NK-92 treated with Interleukin-12 subunit alpha and Interleukin-12 subunit beta, amount 100 ng/mL, for 24 hours (cell line): ENCODE measurements around the gene SLCO3A1.
A peak's percentile ranks its signal among the peaks of the same experiment; 100 is the strongest.
"Not testable (repeated sequence)": the region's sequence is repeated elsewhere in the genome, so short reads cannot be mapped to it uniquely, and the experiment has no call there.

ENCODE experiments used
- DNase-seq: peaks from one replicate; lab custom pipeline; 2025; lab: John Stamatoyannopoulos, UW

The SLCO3A1 gene

DNA sequence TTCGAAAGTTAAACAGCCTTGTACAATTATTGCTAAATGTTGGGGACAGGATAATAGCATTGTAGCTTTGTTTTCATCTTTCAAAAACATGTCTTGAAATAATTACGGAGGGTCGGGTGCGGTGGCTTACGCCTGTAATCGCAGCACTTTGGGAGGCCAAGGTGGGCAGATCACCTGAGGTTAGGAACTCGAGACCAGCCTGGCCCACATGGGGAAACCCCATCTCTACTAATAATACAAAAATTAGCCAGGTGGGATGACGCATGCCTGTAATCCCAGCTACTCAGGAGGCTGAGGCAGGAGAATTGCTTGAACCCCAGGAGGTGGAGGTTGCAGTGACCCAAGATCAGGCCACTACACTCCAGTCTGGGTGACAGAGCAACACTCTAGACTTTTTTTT lies 216.7 kb downstream of the SLCO3A1 start:
- not testable (repeated sequence) for DNase-seq

DNA sequence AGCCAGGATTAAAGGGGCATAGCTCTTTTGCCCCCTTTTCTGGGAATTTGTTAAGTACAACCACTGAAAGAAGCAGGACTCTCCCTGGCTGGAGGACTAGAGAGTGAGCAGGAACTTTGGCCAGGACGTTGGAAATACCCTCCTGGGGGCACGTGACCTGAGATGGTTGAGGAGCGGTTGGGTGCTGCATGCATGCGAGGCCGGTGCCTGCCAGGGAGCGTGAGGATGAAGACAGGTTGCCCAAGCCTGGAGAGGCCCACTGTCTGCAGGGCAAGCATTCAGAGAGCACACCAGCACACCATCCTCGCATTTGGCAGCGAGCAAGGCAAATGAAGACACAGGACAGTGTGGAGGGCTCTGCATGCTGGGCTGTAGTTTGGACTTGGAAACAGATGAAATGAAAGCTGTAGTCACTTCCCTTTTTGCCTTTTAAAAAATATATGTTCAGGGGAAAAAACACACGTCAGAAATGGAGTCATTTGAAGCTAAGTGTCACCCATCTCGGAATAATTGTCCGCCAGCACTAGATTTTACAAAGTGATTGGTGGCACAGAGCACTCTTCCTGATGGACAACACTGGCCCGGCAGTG lies 217.6 kb downstream of the SLCO3A1 start:
- DNase-seq = no peak

DNA sequence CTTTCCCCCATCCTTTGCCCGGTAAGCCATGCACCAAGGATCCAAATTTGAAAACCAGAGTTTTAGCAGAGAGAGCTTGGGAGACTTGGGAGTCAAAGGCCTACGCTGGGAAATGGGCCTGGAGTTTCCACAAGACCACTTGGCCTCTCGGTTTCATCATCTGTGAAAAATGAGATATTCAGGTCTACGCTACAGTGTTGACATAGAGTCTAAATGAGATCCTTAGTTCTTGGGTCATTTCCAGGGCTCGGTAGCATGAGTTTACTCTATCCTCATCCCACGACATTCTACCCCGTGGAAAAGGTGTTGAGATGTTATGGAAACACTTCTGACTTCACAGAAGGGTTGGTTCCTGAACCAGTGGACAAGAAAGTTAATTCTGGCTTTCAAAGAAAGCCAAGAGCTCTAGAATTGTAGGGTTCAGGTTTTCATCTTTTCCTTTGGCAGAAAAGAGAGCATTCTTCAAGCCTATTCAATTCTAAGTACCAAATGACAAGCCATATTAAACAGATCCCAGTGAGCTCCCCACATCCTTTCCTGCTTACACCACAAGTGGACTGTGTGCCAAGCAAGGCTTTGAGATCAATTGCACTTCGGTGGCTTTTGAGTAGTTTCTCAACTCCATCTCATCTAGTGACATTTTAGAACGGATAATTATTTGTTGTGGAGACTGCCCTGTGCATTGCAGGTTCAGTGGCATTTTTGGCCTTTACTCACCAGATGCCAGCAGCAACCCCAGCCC lies 219.7 kb downstream of the SLCO3A1 start:
- no peak for DNase-seq

- DNase-seq = no peak
These were observed 220.6 kb downstream of the SLCO3A1 start for GRCh38 chr15:92074101-92074500.

DNA sequence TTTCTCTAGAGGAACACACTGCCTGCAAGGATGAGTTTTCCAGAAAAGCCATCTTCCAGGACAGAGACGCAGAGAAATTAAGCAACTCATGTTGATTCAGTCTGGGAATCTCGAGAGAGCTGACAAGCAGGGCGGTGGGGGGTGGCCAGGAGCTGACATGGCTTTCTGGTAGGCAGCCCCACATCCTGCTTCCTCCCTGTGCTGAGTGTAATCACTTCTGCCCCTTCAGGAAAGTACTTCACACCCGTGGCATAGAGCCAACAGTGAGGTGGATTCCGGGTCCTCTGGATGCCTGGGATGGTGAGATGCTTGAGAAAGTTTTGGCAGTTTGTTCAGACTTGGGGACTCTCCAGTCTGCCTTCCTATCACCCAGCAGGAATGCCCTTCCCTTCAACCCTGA lies 221.1 kb downstream of the SLCO3A1 start:
- DNase-seq = no peak

GRCh38 chr15:92075764-92076163 lies 222.3 kb downstream of the SLCO3A1 start:
- no peak for DNase-seq

GRCh38 chr15:92076541-92076940 lies 223.0 kb downstream of the SLCO3A1 start:
- DNase-seq = no peak

DNA sequence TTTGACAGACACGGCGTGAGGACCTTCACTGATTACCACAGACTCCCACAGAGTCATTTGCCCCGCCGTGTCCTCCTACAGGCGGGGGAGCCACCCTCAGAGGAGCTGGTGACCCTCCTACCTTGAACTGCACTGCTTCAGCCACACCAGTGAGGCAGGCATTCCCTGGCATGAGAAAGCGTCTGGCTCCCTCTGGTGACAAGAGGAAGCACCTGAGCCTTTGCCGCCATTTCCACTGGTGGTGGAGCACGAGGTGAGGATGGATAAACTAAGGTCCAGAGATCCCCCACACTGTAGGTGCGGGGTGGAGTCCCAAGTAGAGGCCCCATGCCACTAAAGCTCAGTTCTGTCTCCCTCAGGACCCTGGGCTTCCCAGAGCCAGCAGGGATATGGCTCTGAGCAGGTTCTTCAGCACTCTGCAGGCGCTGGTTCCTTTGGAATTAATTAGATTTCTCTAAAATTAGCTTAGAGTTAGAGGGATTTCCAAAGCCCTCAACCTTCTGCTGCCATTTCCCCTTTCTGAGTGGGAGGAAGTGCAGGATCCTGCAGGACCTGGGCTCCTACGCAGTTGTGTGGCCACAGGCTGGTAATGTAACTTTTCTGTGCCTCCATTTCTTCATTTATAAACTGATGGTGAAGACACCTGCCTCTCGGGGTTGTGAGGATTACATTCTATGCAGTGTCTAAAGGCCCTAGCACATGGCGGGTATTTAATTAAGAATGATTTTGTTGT lies 224.0 kb downstream of the SLCO3A1 start:
- DNase-seq = peak; percentile 31

DNA sequence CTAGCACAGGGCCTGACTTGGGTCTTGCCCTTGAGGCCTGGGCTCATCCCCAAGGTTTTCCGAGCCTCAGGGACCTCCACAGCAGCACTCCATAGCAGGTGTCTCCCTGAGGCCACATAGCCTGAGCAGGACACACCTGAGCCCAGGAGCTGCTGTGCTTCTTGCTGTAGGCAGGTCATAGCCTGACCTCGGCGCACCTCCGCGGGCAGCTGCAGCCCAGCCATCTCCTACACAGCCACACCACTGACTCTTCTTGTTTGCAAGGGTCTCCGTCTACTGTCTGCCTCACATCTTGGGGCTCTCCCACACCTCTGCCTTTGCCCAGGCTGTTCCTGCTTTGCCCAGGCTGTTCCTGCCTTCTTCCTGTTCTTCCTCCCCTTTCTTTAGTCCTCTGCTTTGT lies 224.8 kb downstream of the SLCO3A1 start:
- DNase-seq = no peak

DNA sequence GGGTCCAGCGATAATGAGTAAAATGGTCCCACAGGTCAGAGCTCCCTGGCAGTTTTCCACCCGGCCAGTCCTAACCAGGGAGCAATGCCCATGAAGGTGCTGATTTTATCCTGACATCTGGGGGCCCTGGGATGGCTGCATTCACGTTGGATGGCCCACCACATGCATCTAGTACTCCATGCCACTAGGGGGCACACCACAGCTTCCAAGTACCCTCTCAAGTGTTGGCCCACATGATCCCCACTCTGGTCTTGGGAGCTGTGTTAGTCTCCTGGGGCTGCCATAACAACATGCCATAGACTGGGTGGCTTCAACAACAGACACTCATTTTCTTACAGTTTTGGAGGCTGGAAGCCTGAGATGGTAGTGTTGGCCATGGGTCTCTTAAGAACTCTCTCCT lies 225.5 kb downstream of the SLCO3A1 start:
- no peak for DNase-seq

GRCh38 chr15:92079647-92080255 lies 226.2 kb downstream of the SLCO3A1 start:
- no peak for DNase-seq

DNA sequence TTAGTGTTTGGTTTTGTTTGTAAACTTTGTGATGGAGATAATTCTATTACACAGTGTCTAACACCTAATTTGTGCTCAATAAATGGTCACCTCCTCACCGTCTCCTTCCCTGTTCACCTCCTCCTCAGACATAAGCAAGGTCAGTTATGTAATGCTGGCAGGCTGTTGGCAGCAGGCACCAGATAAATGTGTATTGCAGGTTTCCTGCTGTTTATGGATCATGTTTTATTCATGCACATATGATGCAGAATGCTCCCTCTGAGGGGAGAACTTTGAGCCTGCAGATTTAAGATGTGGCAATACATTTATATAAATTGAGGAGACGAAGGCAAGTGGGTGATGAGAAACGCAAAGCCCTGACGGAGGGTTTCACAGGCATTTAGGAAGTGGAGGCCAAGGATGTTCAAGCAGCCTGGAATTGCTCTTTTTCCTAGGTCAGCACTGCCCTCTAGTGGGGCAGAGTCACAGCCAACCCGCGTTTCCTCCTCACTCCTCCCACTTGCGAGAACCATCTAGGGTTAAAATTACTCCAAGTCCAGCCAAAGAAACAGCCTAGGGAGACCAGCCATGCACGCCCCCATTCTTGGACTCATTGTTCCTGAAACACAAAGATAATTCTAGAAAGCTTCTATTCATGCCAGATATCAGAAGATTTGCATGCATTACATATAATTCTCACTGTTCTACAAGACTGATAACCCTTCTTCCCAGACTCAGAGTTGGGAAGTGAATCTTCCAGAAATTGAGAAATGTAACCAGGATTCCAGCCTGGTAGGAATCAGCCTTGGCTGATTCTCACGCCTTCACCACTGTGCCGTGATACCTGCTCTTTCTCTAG lies 228.7 kb downstream of the SLCO3A1 start:
- peak; percentile 27 for DNase-seq

GRCh38 chr15:92083190-92083589 lies 229.7 kb downstream of the SLCO3A1 start:
- no peak for DNase-seq

- DNase-seq = no peak
These were observed 233.7 kb downstream of the SLCO3A1 start for GRCh38 chr15:92087211-92087610.

GRCh38 chr15:92091155-92091734 lies 237.7 kb downstream of the SLCO3A1 start:
- DNase-seq = no peak

DNA sequence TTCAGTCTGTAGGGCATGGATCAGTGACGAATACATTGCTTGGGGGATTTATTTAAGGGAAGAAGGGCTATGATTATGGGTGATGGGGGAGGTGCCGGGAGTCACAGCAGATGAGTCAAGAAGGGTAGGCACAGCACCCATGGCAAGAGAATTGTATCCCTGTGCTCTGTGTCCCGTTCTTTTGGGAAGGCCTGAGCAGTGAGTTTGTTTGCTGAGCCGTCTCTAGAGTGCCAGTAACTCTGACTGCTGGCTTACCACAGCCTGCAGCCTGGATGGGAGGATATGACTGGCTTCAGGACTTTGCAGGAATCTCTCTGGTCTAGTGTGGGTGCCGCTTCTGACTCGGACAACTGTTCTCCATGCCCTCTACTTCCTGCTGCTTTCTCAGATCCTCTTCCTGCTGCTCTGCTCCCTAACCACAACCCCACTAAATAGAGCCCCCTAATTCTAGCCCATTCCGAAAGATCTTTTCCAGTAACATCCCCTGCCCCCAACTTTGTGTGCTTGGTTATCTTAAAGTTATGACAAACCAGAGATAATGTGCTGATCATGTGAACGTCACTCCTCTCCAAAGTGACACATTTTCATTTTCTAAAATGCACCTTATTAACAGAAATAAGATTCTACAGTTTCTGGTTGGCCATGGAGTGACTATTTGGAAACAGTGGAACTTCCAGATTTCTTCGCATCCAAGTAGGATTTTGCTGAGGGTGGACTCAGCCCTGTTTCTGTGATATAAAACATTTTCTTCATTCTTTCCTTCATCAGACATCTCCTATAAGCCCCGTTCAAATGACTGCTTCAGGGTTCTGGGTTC lies 239.0 kb downstream of the SLCO3A1 start:
- DNase-seq = no peak

- DNase-seq = peak; percentile 24
These were observed 242.2 kb downstream of the SLCO3A1 start for GRCh38 chr15:92095693-92096092.

DNA sequence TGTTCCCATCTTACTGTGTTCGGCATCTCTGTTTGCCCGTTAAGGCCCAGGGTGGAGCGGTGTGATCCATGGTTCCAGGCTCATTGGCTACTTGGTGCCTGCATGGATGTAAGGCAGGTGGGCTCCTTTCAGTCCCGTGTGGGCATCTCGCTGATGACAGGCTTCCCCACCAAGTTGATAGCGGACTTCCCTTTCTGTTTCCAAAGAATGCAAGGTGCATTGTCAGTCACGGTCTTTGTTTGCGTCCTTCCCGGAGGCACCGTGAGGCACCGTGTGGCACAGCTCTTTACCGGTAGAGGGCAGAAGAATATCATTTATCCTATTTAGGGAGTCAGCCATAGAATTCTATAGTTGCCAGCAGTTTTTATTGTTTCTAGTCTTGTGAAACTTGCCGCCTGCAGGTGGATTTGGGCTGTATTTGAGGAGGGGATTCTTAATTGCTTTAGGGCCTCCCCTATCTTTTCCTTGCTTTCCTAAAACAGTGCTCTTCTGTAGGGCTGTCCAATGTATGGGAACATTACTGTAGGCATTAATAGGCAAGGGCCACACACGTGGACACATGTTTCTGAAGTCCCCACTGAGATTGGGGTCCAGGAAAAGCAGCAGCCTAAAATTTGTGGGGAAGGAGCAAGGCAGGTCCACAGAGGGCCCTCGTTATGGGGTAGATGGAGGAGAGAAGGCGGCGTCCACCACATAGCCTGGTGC lies 244.1 kb downstream of the SLCO3A1 start:
- DNase-seq = peak; percentile 51

- no peak for DNase-seq
These were observed 245.4 kb downstream of the SLCO3A1 start for GRCh38 chr15:92098869-92099268.

GRCh38 chr15:92100301-92100700 lies 246.8 kb downstream of the SLCO3A1 start:
- no peak for DNase-seq
